K562 (cell line): Measurements from ENCODE around the gene YKT6. TPM values are rescaled to one million over a fixed set of nuclear protein-coding genes. Genes with fewer than 3 reads are reported as not detected.

Experiments
- ATAC-seq: fragments of 200-7000 bp; cut with Tn5 transposase; 3 replicates; pipeline ENCODE4 v1.9.1; 2020; ENCODE audit warnings: moderate library complexity
- BruUV-seq: library from RNA; stranded (reverse); fragments of 400-500 nt; replicated peaks from 2 replicates; lab custom pipeline; 2021; lab: Mats Ljungman, UMichigan
- CTCF ChIA-PET: fragments of 300-600 bp; formaldehyde crosslinking; extraction: SDS; loops from one replicate; lab custom pipeline; 2021; ENCODE audit warnings: low intra/inter-chr PET ratio; lab: Yijun Ruan, JAX
- POLR2A ChIA-PET: fragments of 300-600, 350-650 bp; sonication (Branson Sonifier 250); formaldehyde crosslinking; extraction: SDS; loops from one replicate; lab custom pipeline; 2021; ENCODE audit warnings: antibody characterized with exemption, inconsistent platforms; lab: Yijun Ruan, JAX
- DNase-seq, 4 experiments: peaks; one replicate each; pipeline versions ENCODE4 v3.0.0 to v3.0.0-alpha.2; 2011 to 2018; ENCODE audit warnings: low spot score in 3 of 4, mixed read lengths in 3 of 4; ENCODE audit errors: extremely low read depth in 1 of 4
- FAIRE-seq: peaks from 2 replicates; lab custom pipeline; 2011; peaks lifted over from hg19 to GRCh38; lab: Jason Lieb, UNC
- H2AFZ ChIP-seq: 2 replicates; pipeline ENCODE4 v1.6.0; 2011; ENCODE audit warnings: low read depth, low read length, control low read depth, inconsistent platforms
- H3K27ac ChIP-seq: fragments of 200-600 bp; 3 replicates; pipeline ENCODE4 v1.8.0; 2011; ENCODE audit warnings: low read depth, mild to moderate bottlenecking, control low read depth, inconsistent platforms, low read length, moderate library complexity, mixed read lengths; ENCODE audit errors: extremely low read depth
- H3K27me3 ChIP-seq, 2 experiments: fragments of 300-600 bp in 1 of 2; 2 replicates in 1 of 2; 3 replicates in 1 of 2; pipeline versions ENCODE4 v1.6.0 to v1.8.0; 2011; ENCODE audit warnings: inconsistent platforms in 2 of 2, low read length in 2 of 2, mild to moderate bottlenecking in 1 of 2, mixed read lengths in 1 of 2, moderate library complexity in 1 of 2; ENCODE audit not compliant: control insufficient read depth in 2 of 2, insufficient read depth in 2 of 2
- H3K36me3 ChIP-seq: fragments of 300-600 bp; 3 replicates; pipeline ENCODE4 v1.8.0; 2011; ENCODE audit warnings: mild to moderate bottlenecking, low read length, inconsistent platforms; ENCODE audit not compliant: control insufficient read depth, insufficient read depth
- H3K4me1 ChIP-seq, 2 experiments: fragments of 200-600 bp in 1 of 2; replicated peaks in 1 of 2; 2 replicates in 1 of 2; 3 replicates in 1 of 2; pipeline versions ENCODE4 v1.5.1 to v1.8.0; 2011; ENCODE audit warnings: inconsistent platforms in 2 of 2, low read length in 2 of 2, mild to moderate bottlenecking in 1 of 2, mixed read lengths in 1 of 2, moderate library complexity in 1 of 2; ENCODE audit not compliant: control insufficient read depth in 2 of 2, insufficient read depth in 2 of 2
- H3K4me2 ChIP-seq: 2 replicates; pipeline ENCODE4 v1.6.1; 2011; ENCODE audit warnings: low read length, control low read depth, inconsistent platforms, mixed read lengths; ENCODE audit not compliant: insufficient read depth
- H3K4me3 ChIP-seq: fragments of 200-600 bp; sonication (generic), shearing (Covaris generic); 2 replicates; pipeline ENCODE4 v1.5.1; 2016; ENCODE audit warnings: control low read depth, inconsistent platforms
- H3K79me2 ChIP-seq: fragments of 200-600 bp; 3 replicates; pipeline ENCODE4 v1.8.0; 2011; ENCODE audit warnings: low read length, inconsistent platforms; ENCODE audit not compliant: control insufficient read depth, insufficient read depth
- H3K9ac ChIP-seq, 2 experiments: 2 replicates each; pipeline versions ENCODE4 v1.6.0 to v1.6.1; 2011; ENCODE audit warnings: low read depth in 2 of 2, low read length in 2 of 2, control low read depth in 1 of 2, inconsistent platforms in 1 of 2, mild to moderate bottlenecking in 1 of 2, mixed read lengths in 1 of 2; ENCODE audit not compliant: insufficient read depth in 1 of 2
- H3K9me1 ChIP-seq: one replicate; pipeline ENCODE4 v1.6.0; 2011; ENCODE audit warnings: inconsistent platforms, mild to moderate bottlenecking, low read length, moderate library complexity; ENCODE audit not compliant: control insufficient read depth, insufficient read depth
- H3K9me3 ChIP-seq: replicated peaks from 2 replicates; pipeline ENCODE4 v1.5.1; 2011; ENCODE audit warnings: low read depth, low read length, inconsistent platforms; ENCODE audit not compliant: control insufficient read depth, insufficient read depth
- H4K20me1 ChIP-seq: replicated peaks from 2 replicates; pipeline ENCODE4 v1.6.1; 2011; ENCODE audit warnings: low read length, inconsistent platforms, mixed read lengths; ENCODE audit not compliant: control insufficient read depth, insufficient read depth
- BCOR ChIP-seq: fragments of 450-650 bp; IDR thresholded peaks from 2 replicates; pipeline ENCODE4 v1.6.1; 2016
- ERF ChIP-seq: fragments of 450-650 bp; formaldehyde crosslinking; IDR thresholded peaks from 2 replicates; pipeline ENCODE4 v1.4.0; 2020; ENCODE audit warnings: mild to moderate bottlenecking, mixed read lengths
- MAZ ChIP-seq, 2 experiments: fragments of 450-650 bp in 1 of 2; sonication (generic) in 1 of 2; formaldehyde crosslinking; IDR thresholded peaks in 1 of 2; conservative IDR thresholded peaks in 1 of 2; 2 replicates each; pipeline versions ENCODE4 v1.4.0 to v1.5.0; 2020; ENCODE audit warnings: mild to moderate bottlenecking in 1 of 2, missing genetic modification reagents in 1 of 2
- MTA1 ChIP-seq: fragments of 450-650 bp; IDR thresholded peaks from 2 replicates; pipeline ENCODE4 v1.6.1; 2017; ENCODE audit warnings: borderline replicate concordance
- NR4A1 ChIP-seq, 2 experiments: fragments of 250-450 bp in 1 of 2; fragments of 450-650 bp in 1 of 2; sonication (Bioruptor Pico) in 1 of 2; IDR thresholded peaks; 2 replicates each; pipeline versions ENCODE4 v1.4.0 to v1.6.1; 2016 to 2020; ENCODE audit warnings: mild to moderate bottlenecking in 2 of 2, missing compliant biosample characterization in 1 of 2, missing genetic modification characterization in 1 of 2, moderate library complexity in 1 of 2
- PCBP1 ChIP-seq: fragments of 200-400 bp; formaldehyde crosslinking; IDR thresholded peaks from 2 replicates; pipeline ENCODE4 v1.6.1; 2018; ENCODE audit warnings: mild to moderate bottlenecking, low read depth, low read length; ENCODE audit not compliant: poor library complexity, severe bottlenecking
- POLR3A ChIP-seq: IDR thresholded peaks from 2 replicates; pipeline ENCODE4 v1.6.1; 2011; ENCODE audit warnings: borderline replicate concordance, mild to moderate bottlenecking, moderate library complexity; ENCODE audit not compliant: insufficient read length, insufficient read depth; ENCODE audit errors: extremely low read depth
- RBFOX2 ChIP-seq: fragments of 200-400 bp; formaldehyde crosslinking; IDR thresholded peaks from 2 replicates; pipeline ENCODE4 v1.6.1; 2017; ENCODE audit warnings: low read depth, mild to moderate bottlenecking, low read length, moderate library complexity
- SETDB1 ChIP-seq: IDR thresholded peaks from one replicate; pipeline ENCODE4 v1.6.1; 2012; ENCODE audit warnings: low read length, control low read depth, inconsistent platforms
- SNRNP70 ChIP-seq: fragments of 200-400 bp; formaldehyde crosslinking; optimal IDR thresholded peaks from 2 replicates; pipeline ENCODE3; 2017; ENCODE audit warnings: low read depth, low read length
- TBL1XR1 ChIP-seq, 2 experiments: IDR thresholded peaks; 2 replicates each; pipeline ENCODE4 v1.6.1; 2012; ENCODE audit warnings: improper control_type of control experiment in 2 of 2, low read length in 2 of 2, mild to moderate bottlenecking in 1 of 2
- ZBED1 ChIP-seq: IDR thresholded peaks from 2 replicates; pipeline ENCODE4 v1.6.1; 2014
- WGBS: fragments of 100-300 bp; shearing (Covaris generic); methylation state at CpG from one replicate; pipeline ENCODE4 v1.1.6; 2016; ENCODE audit warnings: low coverage, mixed read lengths; ENCODE audit not compliant: insufficient coverage; ENCODE audit errors: missing lambda C conversion rate; 5-methylcytosine and 5-hydroxymethylcytosine counted together
- in situ Hi-C: fragments of 300-500 bp; cut with MboI; formaldehyde crosslinking; loops from 4 replicates; pipeline ENCODE4 v1.15.0; 2018; ENCODE audit warnings: inconsistent platforms, mixed read lengths
- intact Hi-C: fragments of 100-400 bp; cut with micrococcal nuclease; formaldehyde crosslinking; loops from 2 replicates; pipeline ENCODE4 v1.14.2; 2022
- polyA plus RNA-seq, 8 experiments: library from polyadenylated mRNA; depleted of rRNA in 4 of 8; stranded (reverse) in 5 of 8; unstranded in 3 of 8; fragments of >200 nt; fragmentation: Nextera tagmentation in 2 of 8; fragmentation: Illumina TruSeq in 1 of 8; extraction: Ambion mirVana in 2 of 8; extraction: Trizol in 1 of 8; gene quantifications; 2 replicates each; pipeline versions ENCODE4 v1.2.1 to v1.2.3, GENCODE V29; 2011 to 2014; ENCODE audit warnings: inconsistent platforms in 1 of 8, missing spikeins in 1 of 8
- total RNA-seq, 7 experiments: library from RNA; depleted of rRNA in 6 of 7; stranded (reverse); fragments of >200 nt in 6 of 7; fragmentation: Illumina TruSeq in 2 of 7; extraction: Trizol in 2 of 7; gene quantifications; 2 replicates each; pipeline versions ENCODE4 v1.2.1 to v1.2.3, GENCODE V29; 2011 to 2021; ENCODE audit warnings: low replicate concordance in 1 of 7
- TF ChIP-seq, protein P1 (sequence below): fragments of 450-650 bp; IDR thresholded peaks from one replicate; pipeline ENCODE4 v1.6.1; 2018; ENCODE audit warnings: mild to moderate bottlenecking, moderate library complexity; ENCODE audit not compliant: partially characterized antibody
- TF ChIP-seq, protein P2 (sequence below): sonication (generic); formaldehyde crosslinking; IDR thresholded peaks from 2 replicates; pipeline ENCODE4 v1.4.0; 2020; ENCODE audit warnings: mild to moderate bottlenecking, missing genetic modification reagents
- TF ChIP-seq, protein P3 (sequence below): fragments of 450-650 bp; formaldehyde crosslinking; IDR thresholded peaks from 2 replicates; pipeline ENCODE4 v1.4.0; 2020; ENCODE audit warnings: mild to moderate bottlenecking, mixed read lengths

YKT6 gene
- total and polyA plus RNA-seq, 9 of the 15 experiments (the other 6 are each of a cell fraction or from before 2014, with no cell fraction given), result 1.6 to 90.6 (median 75.1) TPM

DNA sequence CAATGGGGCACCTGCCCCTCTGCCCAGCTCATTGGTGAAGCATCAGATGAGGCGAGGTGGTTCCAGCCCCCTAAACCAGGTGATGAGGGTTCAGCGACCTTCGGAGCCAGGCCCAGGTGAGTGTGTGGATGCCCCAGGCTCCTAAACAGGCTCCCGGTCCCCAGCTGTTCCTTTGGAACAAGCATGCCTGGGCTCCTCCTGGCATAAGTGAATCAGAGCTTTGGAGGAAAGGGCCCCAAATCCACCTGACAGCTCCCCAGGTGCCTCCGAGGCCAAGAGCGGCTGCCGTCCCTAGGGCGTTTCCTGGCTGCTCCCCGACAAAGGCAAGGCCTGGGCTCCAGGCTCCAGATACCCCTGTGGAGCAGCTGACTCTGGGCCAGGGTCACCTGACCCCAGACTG lies 61.3 kb downstream of the YKT6 start:
- no peaks in the 10 kb centered on the region for H3K9me1 ChIP-seq
- 9% methylated on average over 9 of the region's 9 CpGs for WGBS
- H3K27me3 ChIP-seq, result peaks cover 39 to 51% of the 10 kb centered on the region in 2 experiments
- POLR2A ChIA-PET, result interaction anchor here (0.6 kb wide), 1 partner anchor 19 kb away, joined by 3 read pairs; no protein-coding TSS in a partner anchor
- no peak for DNase-seq
- peaks cover 3% of the 10 kb centered on the region; the same call in 1 of the 2 replicates for H4K20me1 ChIP-seq
- in situ Hi-C loops (no loop called here), intact Hi-C loops (no loop called here)
- no peak for ATAC-seq
- CTCF ChIA-PET, result no interaction called here
- H3K9me3 ChIP-seq, result no peaks in the 10 kb centered on the region
- no peak overlapping the region for H3K27ac ChIP-seq
- no TSS peak for BruUV-seq
- H3K36me3 ChIP-seq, result no peaks in the 10 kb centered on the region
- H2AFZ ChIP-seq, result no peak overlapping the region
- H3K4me1 ChIP-seq, result peaks cover 23 to 24% of the 10 kb centered on the region in 2 experiments
- no peaks in the 10 kb centered on the region for H3K79me2 ChIP-seq
- FAIRE-seq, result no peak
- no peak overlapping the region for H3K9ac ChIP-seq
- no peak overlapping the region for H3K4me3 ChIP-seq
- H3K4me2 ChIP-seq, result no peak overlapping the region
- TF ChIP-seq MAZ (CRISPR knock-in tag; conservative IDR thresholded peaks at IDR 0.05 in 1 of 2, IDR thresholded peaks at IDR 0.05 in 1 of 2) (no peak), SETDB1 (no peak), RBFOX2 (no peak), SNRNP70 (no peak), ERF (no peak), TBL1XR1 (IDR thresholded peaks at IDR 0.05; ENCODE audit: low read length in 2 of 2) (no peak), NR4A1 (CRISPR knock-in tag; IDR thresholded peaks at IDR 0.05) (no peak), NR4A1 (tag; IDR thresholded peaks at IDR 0.05) (no peak), BCOR (no peak), ZBED1 (no peak), MTA1 (no peak), PCBP1 (no peak), POLR3A (no peak)
- TF ChIP-seq, protein P1, sequence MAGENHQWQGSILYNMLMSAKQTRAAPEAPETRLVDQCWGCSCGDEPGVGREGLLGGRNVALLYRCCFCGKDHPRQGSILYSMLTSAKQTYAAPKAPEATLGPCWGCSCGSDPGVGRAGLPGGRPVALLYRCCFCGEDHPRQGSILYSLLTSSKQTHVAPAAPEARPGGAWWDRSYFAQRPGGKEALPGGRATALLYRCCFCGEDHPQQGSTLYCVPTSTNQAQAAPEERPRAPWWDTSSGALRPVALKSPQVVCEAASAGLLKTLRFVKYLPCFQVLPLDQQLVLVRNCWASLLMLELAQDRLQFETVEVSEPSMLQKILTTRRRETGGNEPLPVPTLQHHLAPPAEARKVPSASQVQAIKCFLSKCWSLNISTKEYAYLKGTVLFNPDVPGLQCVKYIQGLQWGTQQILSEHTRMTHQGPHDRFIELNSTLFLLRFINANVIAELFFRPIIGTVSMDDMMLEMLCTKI, result no peak
- TF ChIP-seq, protein P2, sequence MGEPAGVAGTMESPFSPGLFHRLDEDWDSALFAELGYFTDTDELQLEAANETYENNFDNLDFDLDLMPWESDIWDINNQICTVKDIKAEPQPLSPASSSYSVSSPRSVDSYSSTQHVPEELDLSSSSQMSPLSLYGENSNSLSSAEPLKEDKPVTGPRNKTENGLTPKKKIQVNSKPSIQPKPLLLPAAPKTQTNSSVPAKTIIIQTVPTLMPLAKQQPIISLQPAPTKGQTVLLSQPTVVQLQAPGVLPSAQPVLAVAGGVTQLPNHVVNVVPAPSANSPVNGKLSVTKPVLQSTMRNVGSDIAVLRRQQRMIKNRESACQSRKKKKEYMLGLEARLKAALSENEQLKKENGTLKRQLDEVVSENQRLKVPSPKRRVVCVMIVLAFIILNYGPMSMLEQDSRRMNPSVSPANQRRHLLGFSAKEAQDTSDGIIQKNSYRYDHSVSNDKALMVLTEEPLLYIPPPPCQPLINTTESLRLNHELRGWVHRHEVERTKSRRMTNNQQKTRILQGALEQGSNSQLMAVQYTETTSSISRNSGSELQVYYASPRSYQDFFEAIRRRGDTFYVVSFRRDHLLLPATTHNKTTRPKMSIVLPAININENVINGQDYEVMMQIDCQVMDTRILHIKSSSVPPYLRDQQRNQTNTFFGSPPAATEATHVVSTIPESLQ, result no peak
- TF ChIP-seq, protein P3, sequence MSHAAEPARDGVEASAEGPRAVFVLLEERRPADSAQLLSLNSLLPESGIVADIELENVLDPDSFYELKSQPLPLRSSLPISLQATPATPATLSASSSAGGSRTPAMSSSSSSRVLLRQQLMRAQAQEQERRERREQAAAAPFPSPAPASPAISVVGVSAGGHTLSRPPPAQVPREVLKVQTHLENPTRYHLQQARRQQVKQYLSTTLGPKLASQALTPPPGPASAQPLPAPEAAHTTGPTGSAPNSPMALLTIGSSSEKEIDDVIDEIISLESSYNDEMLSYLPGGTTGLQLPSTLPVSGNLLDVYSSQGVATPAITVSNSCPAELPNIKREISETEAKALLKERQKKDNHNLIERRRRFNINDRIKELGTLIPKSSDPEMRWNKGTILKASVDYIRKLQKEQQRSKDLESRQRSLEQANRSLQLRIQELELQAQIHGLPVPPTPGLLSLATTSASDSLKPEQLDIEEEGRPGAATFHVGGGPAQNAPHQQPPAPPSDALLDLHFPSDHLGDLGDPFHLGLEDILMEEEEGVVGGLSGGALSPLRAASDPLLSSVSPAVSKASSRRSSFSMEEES (CRISPR knock-in tag), result no peak
